ENCODE data around the gene SEC14L2.

GRCh38 chr22:30351226-30351625 is 45.6 kb upstream of the SEC14L2 start:
- no peak for TF ChIP-seq CTCF (IDR thresholded peaks at IDR 0.05; ENCODE audit: low read depth, low read length)
- TF ChIP-seq EZH2phosphoT487 (IDR thresholded peaks at IDR 0.05; ENCODE audit: low read depth), result no peak

Data from OCI-LY3 (cell line).